Ammon's horn (tissue), 1 donor: ENCODE results near the gene AMD1.

Experiments
- DNase-seq: peaks from one replicate; pipeline ENCODE4 v3.0.0-alpha.2; 2016; ENCODE audit warnings: low spot score

The AMD1 gene

DNA sequence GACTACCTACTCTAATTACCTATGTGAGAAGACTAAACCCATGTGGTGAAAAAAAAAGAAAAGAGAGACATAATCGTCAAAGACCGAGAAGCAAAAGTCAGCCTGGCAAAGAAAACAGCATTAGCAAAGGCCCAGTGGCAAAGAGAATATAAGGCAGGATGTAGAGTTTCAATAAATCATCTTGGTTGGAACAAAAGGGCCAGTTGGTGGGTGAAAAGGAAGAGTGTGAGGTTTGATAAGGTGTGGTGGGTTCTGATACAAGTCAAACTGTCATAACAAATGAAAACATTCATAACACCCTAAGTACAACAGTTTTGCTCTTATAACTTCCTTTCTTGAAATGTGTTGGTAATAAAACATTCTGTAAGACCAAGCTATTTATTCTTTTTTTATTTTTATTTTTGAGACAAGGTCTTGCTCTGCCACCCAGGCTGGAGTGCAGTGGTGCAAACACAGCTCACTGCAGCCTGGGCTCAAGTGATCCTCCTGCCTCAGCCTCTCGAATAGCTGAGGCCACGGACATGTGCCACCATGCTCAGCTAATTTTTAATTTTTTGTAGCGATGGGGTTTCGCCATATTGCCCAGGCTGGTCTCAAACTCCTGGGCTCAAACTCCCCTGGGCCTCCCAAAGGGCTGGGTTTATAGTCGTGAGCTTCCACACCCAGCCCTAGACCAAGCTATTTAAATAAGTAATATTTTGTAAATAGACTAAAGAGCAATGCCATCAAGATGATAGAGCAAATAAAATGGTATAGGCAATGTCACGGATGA lies 65.0 kb downstream of the AMD1 start:
- no peak for DNase-seq

DNA sequence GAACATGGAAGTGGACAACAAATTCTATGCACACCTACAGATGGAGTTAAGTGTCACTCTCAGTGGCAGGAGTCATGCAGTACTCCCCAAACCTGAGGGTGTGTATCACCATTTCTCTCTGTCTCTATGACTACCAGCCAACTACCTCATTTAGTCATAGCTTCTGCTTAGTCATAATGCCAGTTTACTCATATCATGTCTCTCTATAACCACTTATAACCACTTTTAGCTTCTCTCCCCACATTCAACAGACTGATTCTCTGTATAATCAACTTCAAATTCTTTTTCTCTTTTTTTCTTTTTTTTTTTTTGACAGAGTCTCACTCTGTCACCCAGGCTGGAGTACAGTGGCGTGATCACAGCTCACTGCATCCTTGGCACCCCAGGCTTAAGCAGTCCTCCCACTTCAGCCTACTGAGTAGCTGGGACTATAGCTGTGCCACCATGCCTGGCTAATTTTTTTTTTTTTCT lies 70.1 kb downstream of the AMD1 start:
- peak; percentile 58 for DNase-seq
